ENCODE results near the gene FXYD4. TPM values are rescaled to one million over a fixed set of nuclear protein-coding genes. Genes with fewer than 3 reads are reported as not detected.
A peak's percentile ranks its signal among the peaks of the same experiment; 100 is the strongest.
"Not testable (repeated sequence)": the region's sequence is repeated elsewhere in the genome, so short reads cannot be mapped to it uniquely, and the experiment has no call there.

FXYD4 gene
- total and polyA plus RNA-seq, 4 experiments from 2014 or later: not detected

- H3K27me3 Mint-ChIP-seq: no peaks in the 10 kb centered on the region
- Histone ChIP-seq H3K4me3 (ENCODE audit: low read length in 2 of 2) (peak overlapping the region in 1 of 2 donors; percentile 88), H3K27ac (ENCODE audit: low read depth, low read length) (peak overlapping the region; percentile 82), H3K36me3 (ENCODE audit: insufficient read depth, low read length) (no peaks in the 10 kb centered on the region), H3K9me3 (ENCODE audit: control insufficient read depth in 1 of 2, low read length in 2 of 2) (no peaks in the 10 kb centered on the region), H3K4me1 (ENCODE audit: insufficient read depth, low read length) (peaks cover 36% of the 10 kb centered on the region), H3K27me3 (ENCODE audit: insufficient read depth, low read length) (no peaks in the 10 kb centered on the region)
- H3K4me1 Mint-ChIP-seq: peaks cover 17 to 48% (median 31%) of the 10 kb centered on the region in 4 donors
- H3K36me3 Mint-ChIP-seq: peaks cover 0 to 1% of the 10 kb centered on the region in 2 donors
- no peak for DNase-seq
- POLR2A ChIA-PET (ENCODE audit: partially characterized antibody): interaction anchor here (1.1 to 4.9 kb wide), 12 partner anchors 11 to 157 kb away, joined by 3 to 106 read pairs (median 12); partner anchors contain the start of genes HNRNPF, ZNF239 and ZNF487
- CTCF ChIA-PET (ENCODE audit: partially characterized antibody): interaction anchor here (0.8 to 2.7 kb wide), 6 partner anchors 10 to 32 kb away, joined by 3 to 18 read pairs (median 6); partner anchors contain the start of gene HNRNPF
- H3K27ac Mint-ChIP-seq: peak overlapping the region; percentile 89 to 97 (median 96)
- peak overlapping the region; percentile 67 to 93 (median 85) for H3K4me3 Mint-ChIP-seq
- no peaks in the 10 kb centered on the region for H3K9me3 Mint-ChIP-seq
- intact Hi-C loops (cut with micrococcal nuclease): loop anchor here (1.0 kb wide), 3 partner anchors 11 to 24 kb away; partner anchors contain the start of gene HNRNPF
Measured at GRCh38 chr10:43419997-43420368, 48.5 kb downstream of the FXYD4 start.

GRCh38 chr10:43420369-43421200 lies 49.1 kb downstream of the FXYD4 start:
- Mint-ChIP-seq H3K4me1 (peaks cover 17 to 48% (median 31%) of the 10 kb centered on the region in 4 donors), H3K9me3 (no peaks in the 10 kb centered on the region), H3K27ac (peak overlapping the region; percentile 89 to 98 (median 97)), H3K27me3 (no peaks in the 10 kb centered on the region), H3K36me3 (peaks cover 0 to 1% of the 10 kb centered on the region in 2 donors), H3K4me3 (peak overlapping the region; percentile 85 to 93 (median 90))
- ChIA-PET POLR2A (ENCODE audit: partially characterized antibody) (interaction anchor here (0.6 to 4.9 kb wide), 14 partner anchors 10 to 157 kb away, joined by 3 to 106 read pairs (median 8); partner anchors contain the start of genes HNRNPF, ZNF239 and ZNF487), CTCF (ENCODE audit: partially characterized antibody) (interaction anchor here (0.7 to 2.7 kb wide), 7 partner anchors 11 to 31 kb away, joined by 3 to 18 read pairs (median 5); partner anchors contain the start of genes HNRNPF and ZNF487)
- peak overlapping the region; percentile 82 to 88 for H3K4me3 ChIP-seq (ENCODE audit: low read length in 2 of 2)
- H3K27me3 ChIP-seq (ENCODE audit: insufficient read depth, low read length): no peaks in the 10 kb centered on the region
- DNase-seq: peak; percentile 82 to 90 (median 86)
- H3K36me3 ChIP-seq (ENCODE audit: insufficient read depth, low read length): no peaks in the 10 kb centered on the region
- no peaks in the 10 kb centered on the region for H3K9me3 ChIP-seq (ENCODE audit: control insufficient read depth in 1 of 2, low read length in 2 of 2)
- intact Hi-C loops (cut with micrococcal nuclease): loop anchor here (1.0 kb wide), 3 partner anchors 11 to 24 kb away; partner anchors contain the start of gene HNRNPF
- peaks cover 36% of the 10 kb centered on the region for H3K4me1 ChIP-seq (ENCODE audit: insufficient read depth, low read length)
- H3K27ac ChIP-seq (ENCODE audit: low read depth, low read length): peak overlapping the region; percentile 82

GRCh38 chr10:43421201-43421507 lies 49.7 kb downstream of the FXYD4 start:
- Mint-ChIP-seq H3K4me1 (peaks cover 17 to 53% (median 36%) of the 10 kb centered on the region in 4 donors), H3K27me3 (no peaks in the 10 kb centered on the region), H3K4me3 (peak overlapping the region; percentile 85 to 93 (median 90)), H3K36me3 (peaks cover 0 to 1% of the 10 kb centered on the region in 2 donors), H3K9me3 (no peaks in the 10 kb centered on the region), H3K27ac (peak overlapping the region; percentile 89 to 98 (median 96))
- Histone ChIP-seq H3K36me3 (ENCODE audit: insufficient read depth, low read length) (no peaks in the 10 kb centered on the region), H3K27ac (ENCODE audit: low read depth, low read length) (peak overlapping the region; percentile 82), H3K27me3 (ENCODE audit: insufficient read depth, low read length) (no peaks in the 10 kb centered on the region), H3K4me1 (ENCODE audit: insufficient read depth, low read length) (peaks cover 42% of the 10 kb centered on the region), H3K4me3 (ENCODE audit: low read length in 2 of 2) (peak overlapping the region; percentile 82 to 88), H3K9me3 (ENCODE audit: control insufficient read depth in 1 of 2, low read length in 2 of 2) (no peaks in the 10 kb centered on the region)
- CTCF ChIA-PET (ENCODE audit: partially characterized antibody): interaction anchor here (0.7 to 2.4 kb wide), 4 partner anchors 11 to 31 kb away, joined by 3 to 6 read pairs (median 4); partner anchors contain the start of gene ZNF487
- no peak for DNase-seq
- intact Hi-C loops (cut with micrococcal nuclease): no loop called here
- POLR2A ChIA-PET (ENCODE audit: partially characterized antibody): interaction anchor here (0.8 to 4.9 kb wide), 11 partner anchors 12 to 155 kb away, joined by 3 to 106 read pairs (median 14); partner anchors contain the start of genes HNRNPF, ZNF239 and ZNF487

- no peak for DNase-seq
- POLR2A ChIA-PET (ENCODE audit: partially characterized antibody): interaction anchor here (0.8 to 4.9 kb wide), 7 partner anchors 12 to 59 kb away, joined by 3 to 106 read pairs (median 16); partner anchors contain the start of genes HNRNPF and ZNF487
- Histone ChIP-seq H3K27me3 (ENCODE audit: insufficient read depth, low read length) (no peaks in the 10 kb centered on the region), H3K27ac (ENCODE audit: low read depth, low read length) (peak overlapping the region; percentile 82), H3K36me3 (ENCODE audit: insufficient read depth, low read length) (no peaks in the 10 kb centered on the region), H3K4me3 (ENCODE audit: low read length in 2 of 2) (no peak overlapping the region), H3K4me1 (ENCODE audit: insufficient read depth, low read length) (peaks cover 45% of the 10 kb centered on the region), H3K9me3 (ENCODE audit: control insufficient read depth in 1 of 2, low read length in 2 of 2) (no peaks in the 10 kb centered on the region)
- H3K27ac Mint-ChIP-seq: peak overlapping the region; percentile 36 to 98 (median 80)
- H3K27me3 Mint-ChIP-seq: no peaks in the 10 kb centered on the region
- H3K4me1 Mint-ChIP-seq: peaks cover 17 to 53% (median 37%) of the 10 kb centered on the region in 4 donors
- intact Hi-C loops (cut with micrococcal nuclease): no loop called here
- peaks cover 0 to 1% of the 10 kb centered on the region in 2 donors for H3K36me3 Mint-ChIP-seq
- CTCF ChIA-PET (ENCODE audit: partially characterized antibody): interaction anchor here (0.7 to 2.4 kb wide), 2 partner anchors 10 to 30 kb away, joined by 3 to 6 read pairs; no protein-coding TSS in a partner anchor
- H3K9me3 Mint-ChIP-seq: no peaks in the 10 kb centered on the region
- H3K4me3 Mint-ChIP-seq: peak overlapping the region; percentile 12 to 74 (median 55)
Measured at GRCh38 chr10:43421519-43421918, 50.1 kb downstream of the FXYD4 start.

- H3K36me3 ChIP-seq (ENCODE audit: insufficient read depth, low read length); H3K36me3 Mint-ChIP-seq; intact Hi-C loops (cut with micrococcal nuclease); H3K27me3 Mint-ChIP-seq; H3K4me3 ChIP-seq (ENCODE audit: low read length in 2 of 2); H3K9me3 ChIP-seq (ENCODE audit: control insufficient read depth in 1 of 2, low read length in 2 of 2); H3K27me3 ChIP-seq (ENCODE audit: insufficient read depth, low read length); H3K9me3 Mint-ChIP-seq; DNase-seq: not testable (repeated sequence)
- Mint-ChIP-seq H3K4me1 (peaks cover 17 to 53% (median 37%) of the 10 kb centered on the region in 4 donors), H3K27ac (peak overlapping the region in 5 of 7 donors; percentile 24 to 98 (median 47)), H3K4me3 (peak overlapping the region in 3 of 8 donors; percentile 55 to 65 (median 55))
- Histone ChIP-seq H3K27ac (ENCODE audit: low read depth, low read length) (peak overlapping the region; percentile 82), H3K4me1 (ENCODE audit: insufficient read depth, low read length) (peaks cover 49% of the 10 kb centered on the region)
- POLR2A ChIA-PET (ENCODE audit: partially characterized antibody): interaction anchor here (0.8 to 4.9 kb wide), 5 partner anchors 11 to 30 kb away, joined by 3 to 106 read pairs (median 16); partner anchors contain the start of genes HNRNPF and ZNF487
- CTCF ChIA-PET (ENCODE audit: partially characterized antibody): interaction anchor here (0.7 to 2.4 kb wide), 2 partner anchors 10 to 30 kb away, joined by 3 to 6 read pairs; no protein-coding TSS in a partner anchor
Measured at GRCh38 chr10:43421944-43422343, 50.5 kb downstream of the FXYD4 start.

- Histone ChIP-seq H3K27me3 (ENCODE audit: insufficient read depth, low read length) (no peaks in the 10 kb centered on the region), H3K4me1 (ENCODE audit: insufficient read depth, low read length) (peaks cover 44% of the 10 kb centered on the region), H3K4me3 (ENCODE audit: low read length in 2 of 2) (no peak overlapping the region), H3K9me3 (ENCODE audit: control insufficient read depth in 1 of 2, low read length in 2 of 2) (no peaks in the 10 kb centered on the region), H3K36me3 (ENCODE audit: insufficient read depth, low read length) (no peaks in the 10 kb centered on the region), H3K27ac (ENCODE audit: low read depth, low read length) (no peak overlapping the region)
- Mint-ChIP-seq H3K27me3 (no peaks in the 10 kb centered on the region), H3K27ac (no peak overlapping the region), H3K36me3 (no peaks in the 10 kb centered on the region), H3K4me3 (no peak overlapping the region), H3K4me1 (peaks cover 12 to 40% (median 29%) of the 10 kb centered on the region in 4 donors), H3K9me3 (no peaks in the 10 kb centered on the region)
- POLR2A ChIA-PET (ENCODE audit: partially characterized antibody): interaction anchor here (0.6 to 2.0 kb wide), 4 partner anchors 12 to 36 kb away, joined by 3 to 11 read pairs (median 4); partner anchors contain the start of gene ZNF487
- no peak for DNase-seq
- intact Hi-C loops (cut with micrococcal nuclease): no loop called here
- CTCF ChIA-PET (ENCODE audit: partially characterized antibody): interaction anchor here (0.7 kb wide), 1 partner anchor 13 kb away, joined by 3 read pairs; the partner anchor contains the start of gene ZNF487
Measured at GRCh38 chr10:43424416-43424815, 53.0 kb downstream of the FXYD4 start.

Measured in CD4-positive, alpha-beta memory T cell (primary cell).